Neural progenitor cell (in vitro differentiated cells): ENCODE measurements around the gene OOSP3.

Experiments used
- CTCF ChIP-seq: fragments of 200-600 bp; sonication (generic); IDR thresholded peaks from 2 replicates; pipeline ENCODE4 v1.5.1; 2017; ENCODE audit warnings: antibody characterized with exemption, mild to moderate bottlenecking
- EZH2 ChIP-seq: fragments of 200-600 bp; sonication (generic); IDR thresholded peaks from 2 replicates; pipeline ENCODE4 v1.6.1; 2017; ENCODE audit warnings: antibody characterized with exemption, mild to moderate bottlenecking, moderate library complexity
- EZH2phosphoT487 ChIP-seq: fragments of 200-600 bp; sonication (generic); IDR thresholded peaks from 2 replicates; pipeline ENCODE4 v1.6.1; 2017; ENCODE audit warnings: antibody characterized with exemption

- no peak for TF ChIP-seq CTCF
- TF ChIP-seq EZH2phosphoT487 = no peak
- no peak for TF ChIP-seq EZH2
Measured at GRCh38 chr11:59877325-59877724, 1.3 kb upstream of the OOSP3 start.
